Skeletal muscle cell (primary cell): Measurements from ENCODE around the gene NPAT.

ENCODE experiments used
- DNase-seq: peaks from one replicate; pipeline ENCODE4 v3.0.0-alpha.2; 2010; ENCODE audit warnings: low read depth
- H3K4me3 ChIP-seq: 2 replicates; pipeline ENCODE4 v1.5.1; 2011; ENCODE audit warnings: low read depth, mild to moderate bottlenecking, control low read depth, low read length, moderate library complexity

NPAT gene

DNA sequence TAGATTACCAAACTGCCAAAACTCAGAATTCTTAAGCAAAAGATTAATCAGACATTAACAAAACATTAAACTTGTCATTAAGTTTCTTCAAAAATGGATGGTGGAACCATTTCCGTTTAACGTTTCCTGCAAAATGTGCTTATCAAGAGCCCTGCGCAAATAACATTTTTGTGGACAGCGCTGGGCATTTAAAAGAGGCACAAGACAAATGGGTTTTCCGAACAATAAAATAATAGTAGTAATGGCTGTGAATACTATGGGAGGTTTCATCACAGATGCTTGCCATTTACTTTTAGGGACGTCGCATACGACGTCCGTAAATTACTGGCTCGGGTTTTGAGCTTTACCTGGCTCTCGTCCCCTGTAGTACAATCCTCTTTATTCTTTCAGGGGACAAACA, 1.1 kb downstream of the NPAT start:
- peak overlapping the region; percentile 86 for H3K4me3 ChIP-seq
- no peak for DNase-seq

GRCh38 chr11:108220721-108221336, 1.6 kb downstream of the NPAT start:
- peak overlapping the region; percentile 86 for H3K4me3 ChIP-seq
- DNase-seq: no peak

DNA sequence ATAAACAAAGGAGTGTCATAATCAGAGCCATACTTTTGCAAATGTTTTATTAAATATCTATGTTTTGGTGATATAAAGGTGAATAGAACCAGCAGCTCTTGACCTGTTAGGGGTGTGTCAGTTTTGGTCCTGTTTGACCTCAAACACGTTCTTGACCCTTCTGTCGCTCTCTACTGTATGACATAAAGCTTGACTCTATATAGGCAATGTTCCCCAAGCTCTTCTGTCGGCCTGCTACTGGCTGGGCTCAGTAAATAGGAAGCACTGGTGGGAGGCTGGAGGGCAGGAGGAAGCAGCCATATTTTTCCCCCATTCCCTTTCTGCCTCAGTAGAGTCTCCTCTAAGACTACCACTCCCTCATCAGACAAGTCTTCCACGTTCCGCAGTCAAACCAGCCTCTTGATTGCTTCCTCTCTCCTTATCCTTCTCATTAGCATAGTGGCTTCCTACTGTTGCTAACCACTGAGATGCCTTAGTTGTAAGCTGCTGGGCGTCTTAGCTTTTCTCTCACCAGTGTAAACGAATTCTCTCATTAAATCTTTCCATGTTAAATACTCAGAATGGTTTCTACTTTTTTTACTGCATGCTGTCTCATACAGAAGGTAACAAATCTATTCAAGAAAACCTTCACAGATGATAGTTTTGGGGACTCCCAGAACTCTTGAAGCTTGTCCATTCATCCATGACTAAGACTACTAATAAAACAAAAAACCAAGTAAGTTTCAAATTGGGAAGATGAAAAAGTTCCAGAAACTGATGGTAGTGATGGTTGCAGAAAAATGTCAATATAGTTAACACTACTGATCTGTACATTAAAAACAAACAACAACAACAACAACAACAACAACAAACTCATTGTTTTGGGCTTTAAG, 3.3 kb downstream of the NPAT start:
- no peak for DNase-seq
- H3K4me3 ChIP-seq: no peak overlapping the region

DNA sequence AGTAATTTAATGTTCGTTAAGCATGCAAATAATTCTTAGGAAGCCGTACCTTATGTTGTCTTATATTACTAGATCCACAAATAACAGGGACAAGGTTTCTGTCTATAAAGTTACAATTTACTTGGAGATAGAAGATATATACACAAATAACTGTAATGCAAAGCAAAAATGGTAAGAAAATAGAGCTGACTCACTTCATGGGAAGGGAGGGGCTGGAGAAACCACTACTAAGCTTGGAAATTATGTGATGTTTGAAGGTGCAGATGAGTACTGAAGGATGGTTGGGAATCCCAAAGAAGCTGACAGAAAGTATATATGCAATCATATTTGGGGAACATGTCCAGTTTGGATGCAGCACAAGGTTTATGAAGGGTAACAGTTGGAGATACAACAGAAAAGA, 4.0 kb downstream of the NPAT start:
- H3K4me3 ChIP-seq: no peak overlapping the region
- no peak for DNase-seq

DNA sequence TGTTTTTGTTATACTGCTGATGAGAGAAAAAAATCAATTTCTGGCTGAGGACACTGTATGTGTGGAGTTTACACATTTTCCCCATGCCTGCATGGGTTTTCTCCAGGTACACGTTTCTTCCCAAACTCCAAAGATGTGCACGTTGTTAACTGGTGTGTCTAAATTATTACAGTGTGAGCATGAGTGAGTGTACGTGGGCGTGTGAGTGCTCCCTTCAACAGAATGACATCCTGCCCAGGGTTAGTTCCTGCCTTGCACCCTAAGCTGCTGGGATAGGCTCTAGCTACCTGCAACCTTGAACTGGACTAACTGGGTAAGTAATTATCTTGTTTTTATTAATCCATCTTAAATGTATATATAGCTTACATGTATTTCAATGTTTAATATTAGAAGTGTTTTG, 5.5 kb downstream of the NPAT start:
- no peak for DNase-seq

GRCh38 chr11:108213784-108214183, 8.7 kb downstream of the NPAT start:
- no peak overlapping the region for H3K4me3 ChIP-seq
- DNase-seq: no peak

More for the DNA sequence above, 5.5 kb downstream of the NPAT start:
- H3K4me3 ChIP-seq: no peak overlapping the region

DNA sequence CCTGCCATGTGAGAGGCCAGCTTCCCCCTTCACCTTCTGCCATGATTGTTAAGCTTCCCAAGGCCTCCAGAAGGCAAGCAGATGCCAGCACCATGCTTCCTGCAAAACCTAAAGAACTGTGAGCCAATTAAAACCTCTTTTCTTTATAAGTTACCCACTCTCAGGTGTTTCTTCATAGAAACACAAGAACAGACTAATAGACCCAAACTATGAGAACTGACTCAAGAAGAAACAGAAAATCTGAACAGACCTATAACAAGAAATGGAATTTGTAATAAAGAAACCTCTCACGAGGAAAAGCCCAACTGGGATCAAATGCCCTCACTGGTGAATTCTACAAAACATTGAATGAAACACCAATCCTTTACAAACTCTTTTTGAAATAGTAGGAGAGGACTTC, 12.0 kb downstream of the NPAT start:
- DNase-seq: no peak
- no peak overlapping the region for H3K4me3 ChIP-seq

- no peak overlapping the region for H3K4me3 ChIP-seq
- no peak for DNase-seq
These were observed 14.8 kb downstream of the NPAT start for GRCh38 chr11:108207683-108208060.

DNA sequence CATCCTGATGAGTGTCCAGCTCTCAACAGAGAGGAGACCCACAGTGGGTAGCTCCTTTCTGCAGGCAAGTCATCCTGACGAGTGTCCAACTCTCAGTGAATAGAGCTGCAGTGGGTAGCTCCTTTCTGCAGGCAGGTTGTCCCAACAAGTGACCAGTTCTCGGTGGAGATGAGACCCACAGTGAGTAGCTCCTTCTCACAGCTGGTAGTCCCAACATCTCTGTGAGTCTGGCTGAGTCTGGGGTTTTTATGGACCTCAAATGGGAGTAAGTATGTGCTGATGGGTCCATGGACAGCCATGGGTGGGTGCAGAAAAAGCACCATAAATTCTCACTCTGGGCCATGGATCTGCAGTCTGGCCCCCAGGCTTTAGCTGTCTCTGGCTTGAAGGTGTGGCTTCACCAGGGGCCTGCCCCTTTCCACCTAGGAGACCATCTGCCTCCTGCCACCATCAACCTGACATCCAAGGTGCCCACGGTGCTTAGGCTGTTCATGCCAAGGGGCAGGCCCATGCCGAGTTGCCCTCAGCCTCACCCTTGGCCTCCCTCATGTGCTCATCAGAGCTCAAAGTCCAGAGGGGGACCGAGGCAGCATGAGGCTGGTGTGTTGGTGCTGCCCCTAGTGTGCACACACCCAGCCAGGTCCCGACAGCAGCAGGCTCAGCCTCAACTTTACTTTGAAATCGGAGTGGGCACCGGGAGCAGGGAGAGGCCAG, 15.3 kb downstream of the NPAT start:
- DNase-seq: no peak
- no peak overlapping the region for H3K4me3 ChIP-seq

- no peak overlapping the region for H3K4me3 ChIP-seq
- no peak for DNase-seq
These were observed 16.3 kb downstream of the NPAT start for GRCh38 chr11:108206171-108206570.

DNA sequence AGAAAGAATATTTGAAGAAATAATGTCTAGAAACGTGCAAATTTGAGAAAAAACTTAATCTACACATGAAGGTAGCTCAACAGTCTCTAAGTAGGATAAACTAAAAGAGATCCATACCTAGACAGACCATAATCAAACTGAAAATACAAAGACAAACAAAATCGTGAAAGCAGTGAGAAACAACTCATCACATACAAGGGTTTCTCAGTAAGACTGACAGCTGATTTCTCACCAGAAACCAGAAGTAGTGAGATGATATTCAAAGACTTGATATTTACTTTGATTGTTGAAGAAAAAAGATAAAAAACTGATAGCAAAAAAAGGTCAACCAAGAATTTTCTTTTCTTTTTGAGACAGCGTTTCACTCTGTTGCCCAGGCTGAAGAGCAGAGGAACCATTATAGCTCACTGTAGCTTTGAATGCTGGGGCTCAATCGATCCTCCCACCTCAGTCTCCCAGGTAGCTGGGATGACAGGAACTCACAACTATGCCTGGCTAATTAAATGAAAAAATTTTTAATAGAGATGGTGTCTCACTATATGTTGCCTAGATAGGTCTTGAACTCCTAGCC, 17.4 kb downstream of the NPAT start:
- no peak for DNase-seq
- H3K4me3 ChIP-seq: no peak overlapping the region

DNA sequence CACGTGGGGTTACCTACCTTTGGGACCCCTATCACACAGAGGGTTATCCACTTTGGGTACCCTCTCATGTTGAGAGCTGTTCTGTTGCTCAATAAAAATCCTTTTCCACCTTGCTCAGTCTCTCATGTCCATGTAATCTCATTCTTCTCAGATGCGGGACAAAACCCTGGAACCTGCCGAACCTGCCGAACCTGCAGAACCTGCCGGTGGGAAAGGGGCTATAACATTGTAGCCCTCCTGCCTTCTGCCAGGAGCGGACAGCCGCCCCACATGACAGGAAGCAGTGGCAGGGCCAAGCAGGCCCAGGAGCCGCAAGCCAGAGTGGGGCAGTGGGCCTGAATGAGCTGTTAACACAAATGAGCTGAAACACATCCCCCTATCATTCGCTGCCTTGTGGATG, 18.1 kb downstream of the NPAT start:
- DNase-seq: no peak
- H3K4me3 ChIP-seq: no peak overlapping the region

DNA sequence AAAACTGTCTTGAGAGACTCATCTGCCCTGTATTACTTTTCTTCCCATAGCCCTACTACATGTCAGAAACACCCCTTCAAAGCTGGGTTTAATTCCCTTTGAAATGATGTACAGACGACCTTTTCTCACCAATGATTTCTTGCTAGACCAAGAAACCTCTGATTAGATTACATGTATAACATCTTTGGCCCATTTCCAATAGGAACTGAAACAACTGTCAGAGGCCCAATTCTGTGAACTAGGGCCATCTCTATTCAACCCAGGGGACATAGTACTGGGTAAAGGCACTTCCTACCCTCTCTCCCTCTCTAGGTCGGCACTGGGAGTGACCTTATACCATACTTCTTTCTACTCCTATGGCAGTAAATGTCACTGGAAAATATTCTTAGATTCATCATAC, 19.4 kb downstream of the NPAT start:
- no peak for DNase-seq
- no peak overlapping the region for H3K4me3 ChIP-seq

GRCh38 chr11:108199446-108200321, 22.8 kb downstream of the NPAT start:
- no peak for DNase-seq
- H3K4me3 ChIP-seq: no peak overlapping the region

DNA sequence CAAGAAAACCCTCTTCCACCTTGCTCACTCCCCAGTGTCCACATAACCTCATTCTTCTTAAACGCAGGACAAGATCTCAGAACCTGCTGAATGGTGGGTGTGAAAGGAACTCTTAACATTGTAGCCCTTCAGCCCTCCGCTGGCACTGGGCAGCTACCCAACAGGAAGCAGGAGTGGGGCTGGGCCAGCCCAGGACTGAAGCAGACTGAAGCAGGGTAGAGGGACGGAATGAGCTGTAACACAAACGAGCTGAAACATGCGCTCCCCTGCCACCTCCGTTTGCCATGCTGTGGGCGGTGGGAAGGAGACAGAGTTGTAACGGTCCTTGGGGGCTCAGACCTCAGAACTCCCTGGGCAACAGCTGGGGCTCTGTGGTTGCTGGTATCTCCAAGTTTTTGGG, 23.6 kb downstream of the NPAT start:
- H3K4me3 ChIP-seq: no peak overlapping the region
- DNase-seq: no peak

DNA sequence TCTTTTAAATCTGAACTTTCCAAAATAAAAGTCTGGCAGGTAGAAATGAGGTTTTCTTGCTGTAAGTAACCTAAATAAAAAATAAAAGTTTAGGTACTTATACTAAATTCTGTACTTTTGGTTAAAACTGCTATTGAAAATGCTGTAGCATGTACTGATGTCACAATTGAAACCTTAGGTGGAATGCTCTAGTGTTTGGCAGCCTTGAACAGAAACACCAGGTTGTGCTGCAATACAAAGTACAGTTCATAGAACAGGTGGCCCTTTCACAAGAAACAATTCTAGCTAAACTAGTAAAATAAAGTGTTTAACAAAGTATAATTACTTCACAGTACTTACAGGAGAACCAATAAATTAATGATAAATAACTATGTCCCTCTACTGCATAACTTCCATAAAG, 25.1 kb downstream of the NPAT start:
- no peak for DNase-seq
- H3K4me3 ChIP-seq: no peak overlapping the region

DNA sequence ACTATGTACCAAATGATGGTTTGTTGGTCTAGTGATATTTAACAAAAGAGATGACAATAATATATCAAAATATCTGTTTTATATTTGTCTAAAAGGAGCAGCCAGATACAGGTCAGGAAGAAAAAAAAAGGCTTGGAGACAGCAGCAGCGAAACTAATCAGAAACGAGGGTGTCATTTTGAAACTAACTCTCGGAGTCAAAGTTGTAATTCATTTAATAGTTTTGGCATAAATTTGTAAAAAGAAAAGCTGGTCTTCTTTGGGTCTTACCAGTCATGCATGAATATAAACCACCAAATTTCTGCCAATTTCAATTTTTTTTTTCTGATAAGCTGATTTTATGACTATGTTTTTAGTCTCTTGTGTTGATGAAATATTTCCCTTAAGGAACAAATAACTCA, 25.5 kb downstream of the NPAT start:
- DNase-seq: no peak

GRCh38 chr11:108193725-108194124, 28.7 kb downstream of the NPAT start:
- no peak for DNase-seq
- no peak overlapping the region for H3K4me3 ChIP-seq

More for the DNA sequence above, 25.5 kb downstream of the NPAT start:
- H3K4me3 ChIP-seq: no peak overlapping the region

- DNase-seq: no peak
- H3K4me3 ChIP-seq: no peak overlapping the region
These were observed 44.9 kb downstream of the NPAT start for GRCh38 chr11:108177570-108177969.
